PC-9 (cell line): ENCODE measurements around the gene FBXO36.

ENCODE experiments used
- CTCF ChIP-seq: fragments of 200-600 bp; sonication (generic); conservative IDR thresholded peaks from 2 replicates; pipeline ENCODE4 v1.6.1; 2017; ENCODE audit warnings: mixed run types, antibody characterized with exemption, mild to moderate bottlenecking, moderate library complexity
- EZH2 ChIP-seq: fragments of 200-600 bp; sonication (generic); IDR thresholded peaks from 2 replicates; pipeline ENCODE4 v1.8.0; 2017; ENCODE audit warnings: antibody characterized with exemption, low read depth

GRCh38 chr2:229910147-229910831, 12.0 kb upstream of the FBXO36 start:
- TF ChIP-seq CTCF: no peak
- TF ChIP-seq EZH2: no peak
